Measurements from ENCODE around the gene PARD3. TPM values are rescaled to one million over a fixed set of nuclear protein-coding genes. Genes with fewer than 3 reads are reported as not detected.

Gene PARD3
- total RNA-seq: 10 to 100 TPM; 52.7 to 84.4 (median 63.3) TPM
- polyA plus RNA-seq: 10 to 100 TPM; 20.2 to 53.4 (median 29.0) TPM
- long read RNA-seq, donor 1, partial matches to known transcripts: 73 of 127 reads
- long read RNA-seq, donor 1, other reads (novel, unspliced or antisense): 50 of 127 reads
- long read RNA-seq, donor 2, partial matches to known transcripts: 75 of 125 reads
- long read RNA-seq, donor 2, other reads (novel, unspliced or antisense): 46 of 125 reads

- DNase-seq (peak; percentile 75 to 88), ATAC-seq (peak; percentile 80 to 85 (median 84))
- 0 to 1% (median 0%) methylated on average over 21 to 71 of the region's 82 CpGs for WGBS, 3 donors
- no peaks in the 10 kb centered on the region for H3K36me3 ChIP-seq (ENCODE audit: insufficient read depth in 1 of 2, low read depth in 1 of 2)
- no peaks in the 10 kb centered on the region for H3K27me3 ChIP-seq (ENCODE audit: insufficient read depth in 3 of 3, low read length in 2 of 3)
- H3K4me3 ChIP-seq: peak within 1 kb of the TSS; percentile 81
- intact Hi-C loops (cut with DNase I): loop anchor here in 1 of 2 donors (2.0 to 10.0 kb wide), 3 partner anchors 93 to 148 kb away; no protein-coding TSS in a partner anchor
- H3K4me1 ChIP-seq: peaks cover 35% of the 10 kb centered on the region
- H3K9me3 ChIP-seq: no peaks in the 10 kb centered on the region
- TF ChIP-seq CTCF (IDR thresholded peaks at IDR 0.05): no peak
- peak within 1 kb of the TSS; percentile 80 for H3K27ac ChIP-seq
Observed at GRCh38 chr10:34815185-34816084, at the start of gene PARD3. Gene PARD3, minus strand, starts transcription at chr10:34815296. Its CDS starts 301 bp downstream, at chr10:34814995.

GRCh38 chr10:34864149-34865067 is 49.3 kb upstream of the PARD3 start:
- WGBS, 3 donors: 46 to 66% (median 53%) methylated on average over 12 of the region's 12 CpGs
- no peaks in the 10 kb centered on the region for H3K36me3 ChIP-seq (ENCODE audit: insufficient read depth in 1 of 2, low read depth in 1 of 2)
- no peaks in the 10 kb centered on the region for H3K27me3 ChIP-seq (ENCODE audit: insufficient read depth in 3 of 3, low read length in 2 of 3)
- intact Hi-C loops (cut with DNase I): no loop called here
- DNase-seq: no peak
- no peak overlapping the region for H3K4me3 ChIP-seq
- no peak for TF ChIP-seq CTCF (IDR thresholded peaks at IDR 0.05)
- no peak overlapping the region for H3K27ac ChIP-seq
- H3K4me1 ChIP-seq: peaks cover 24% of the 10 kb centered on the region
- no peaks in the 10 kb centered on the region for H3K9me3 ChIP-seq
- no peak for ATAC-seq

- intact Hi-C loops (cut with DNase I): no loop called here
- Histone ChIP-seq H3K36me3 (ENCODE audit: insufficient read depth in 1 of 2, low read depth in 1 of 2) (no peaks in the 10 kb centered on the region), H3K27me3 (ENCODE audit: insufficient read depth in 3 of 3, low read length in 2 of 3) (no peaks in the 10 kb centered on the region), H3K27ac (no peak overlapping the region), H3K4me1 (peaks cover 24% of the 10 kb centered on the region), H3K9me3 (no peaks in the 10 kb centered on the region), H3K4me3 (no peak overlapping the region)
- WGBS, 3 donors: 82 to 100% (median 98%) methylated on average over 3 of the region's 3 CpGs
- DNase-seq (no peak), ATAC-seq (no peak)
- no peak for TF ChIP-seq CTCF (IDR thresholded peaks at IDR 0.05)
Observed at GRCh38 chr10:34862892-34863291, 47.8 kb upstream of the PARD3 start.

- Histone ChIP-seq H3K9me3 (no peaks in the 10 kb centered on the region), H3K27me3 (ENCODE audit: insufficient read depth in 3 of 3, low read length in 2 of 3) (no peaks in the 10 kb centered on the region), H3K27ac (peak overlapping the region; percentile 61), H3K36me3 (ENCODE audit: insufficient read depth in 1 of 2, low read depth in 1 of 2) (no peaks in the 10 kb centered on the region), H3K4me3 (peak overlapping the region; percentile 46), H3K4me1 (peaks cover 24% of the 10 kb centered on the region)
- no peak for TF ChIP-seq CTCF (IDR thresholded peaks at IDR 0.05)
- DNase-seq: peak; percentile 21 to 82
- peak; percentile 76 to 96 (median 90) for ATAC-seq
- 23 to 30% (median 25%) methylated on average over 8 of the region's 8 CpGs for WGBS, 3 donors
- intact Hi-C loops (cut with DNase I): no loop called here
Observed at GRCh38 chr10:34861293-34862021, 46.4 kb upstream of the PARD3 start.
